GM19193 (cell line): ENCODE measurements around the gene ST6GAL2.

Source experiments
- POLR2A ChIP-seq: IDR thresholded peaks from 4 replicates; pipeline ENCODE4 v1.6.1; 2011; ENCODE audit not compliant: insufficient read depth, insufficient read length; ENCODE audit errors: extremely low read depth

The ST6GAL2 gene

GRCh38 chr2:106876699-106877098, 9.3 kb downstream of the ST6GAL2 start:
- TF ChIP-seq POLR2A, result no peak

GRCh38 chr2:106869512-106870275, 16.3 kb downstream of the ST6GAL2 start:
- TF ChIP-seq POLR2A, result no peak

- no peak for TF ChIP-seq POLR2A
Measured at GRCh38 chr2:106868275-106868674, 17.7 kb downstream of the ST6GAL2 start.

GRCh38 chr2:106867196-106867953, 18.6 kb downstream of the ST6GAL2 start:
- TF ChIP-seq POLR2A, result no peak

GRCh38 chr2:106866641-106867040, 19.3 kb downstream of the ST6GAL2 start:
- no peak for TF ChIP-seq POLR2A

GRCh38 chr2:106864051-106864450, 21.9 kb downstream of the ST6GAL2 start:
- TF ChIP-seq POLR2A, result no peak

GRCh38 chr2:106863387-106863786, 22.6 kb downstream of the ST6GAL2 start:
- TF ChIP-seq POLR2A, result no peak

GRCh38 chr2:106859498-106859897, 26.5 kb downstream of the ST6GAL2 start:
- no peak for TF ChIP-seq POLR2A

- TF ChIP-seq POLR2A, result no peak
Measured at GRCh38 chr2:106858810-106859209, 27.2 kb downstream of the ST6GAL2 start.

GRCh38 chr2:106857882-106858478, 28.0 kb downstream of the ST6GAL2 start:
- TF ChIP-seq POLR2A, result no peak

GRCh38 chr2:106853631-106854030, 32.3 kb downstream of the ST6GAL2 start:
- TF ChIP-seq POLR2A, result no peak

- TF ChIP-seq POLR2A, result no peak
Measured at GRCh38 chr2:106851881-106852501, 34.0 kb downstream of the ST6GAL2 start.

- no peak for TF ChIP-seq POLR2A
Measured at GRCh38 chr2:106851087-106851874, 34.7 kb downstream of the ST6GAL2 start.

- TF ChIP-seq POLR2A, result no peak
Measured at GRCh38 chr2:106849253-106849652, 36.7 kb downstream of the ST6GAL2 start.
